ENCODE data around the gene CLCN4. TPM values are rescaled to one million over a fixed set of nuclear protein-coding genes. Genes with fewer than 3 reads are reported as not detected.

CLCN4 gene
- total RNA-seq, 1 experiment from 2014 or later: 17.2 TPM

Other genes with a start within 250 kb of the CLCN4 start
- not detected in 2 replicates for gene CLDN34, start 189.6 kb upstream of the CLCN4 start, total RNA-seq (2014; rRNA removed; shearing (Covaris generic))

All from SJCRH30 (cell line).